22Rv1 (cell line): Measurements from ENCODE around the gene CRK.

Experiments used
- H3K27ac ChIP-seq: fragments of 450-650 bp; 2 replicates; pipeline ENCODE4 v1.5.1; 2017
- CTCF ChIP-seq: fragments of 450-650 bp; IDR thresholded peaks from 2 replicates; pipeline ENCODE4 v1.5.1; 2017; ENCODE audit warnings: mild to moderate bottlenecking
- ZFX ChIP-seq: fragments of 450-650 bp; IDR thresholded peaks from 2 replicates; pipeline ENCODE4 v1.6.1; 2017; ENCODE audit warnings: antibody characterized with exemption, borderline replicate concordance

CRK gene

GRCh38 chr17:1414634-1415033, 41.4 kb downstream of the CRK start:
- TF ChIP-seq CTCF: no peak
- TF ChIP-seq ZFX: no peak
- H3K27ac ChIP-seq: no peak overlapping the region

- TF ChIP-seq CTCF: no peak
- TF ChIP-seq ZFX: no peak
- H3K27ac ChIP-seq: no peak overlapping the region
Measured at GRCh38 chr17:1414001-1414574, 41.9 kb downstream of the CRK start.

GRCh38 chr17:1413281-1413791, 42.7 kb downstream of the CRK start:
- TF ChIP-seq ZFX: no peak
- TF ChIP-seq CTCF: no peak
- H3K27ac ChIP-seq: no peak overlapping the region

DNA sequence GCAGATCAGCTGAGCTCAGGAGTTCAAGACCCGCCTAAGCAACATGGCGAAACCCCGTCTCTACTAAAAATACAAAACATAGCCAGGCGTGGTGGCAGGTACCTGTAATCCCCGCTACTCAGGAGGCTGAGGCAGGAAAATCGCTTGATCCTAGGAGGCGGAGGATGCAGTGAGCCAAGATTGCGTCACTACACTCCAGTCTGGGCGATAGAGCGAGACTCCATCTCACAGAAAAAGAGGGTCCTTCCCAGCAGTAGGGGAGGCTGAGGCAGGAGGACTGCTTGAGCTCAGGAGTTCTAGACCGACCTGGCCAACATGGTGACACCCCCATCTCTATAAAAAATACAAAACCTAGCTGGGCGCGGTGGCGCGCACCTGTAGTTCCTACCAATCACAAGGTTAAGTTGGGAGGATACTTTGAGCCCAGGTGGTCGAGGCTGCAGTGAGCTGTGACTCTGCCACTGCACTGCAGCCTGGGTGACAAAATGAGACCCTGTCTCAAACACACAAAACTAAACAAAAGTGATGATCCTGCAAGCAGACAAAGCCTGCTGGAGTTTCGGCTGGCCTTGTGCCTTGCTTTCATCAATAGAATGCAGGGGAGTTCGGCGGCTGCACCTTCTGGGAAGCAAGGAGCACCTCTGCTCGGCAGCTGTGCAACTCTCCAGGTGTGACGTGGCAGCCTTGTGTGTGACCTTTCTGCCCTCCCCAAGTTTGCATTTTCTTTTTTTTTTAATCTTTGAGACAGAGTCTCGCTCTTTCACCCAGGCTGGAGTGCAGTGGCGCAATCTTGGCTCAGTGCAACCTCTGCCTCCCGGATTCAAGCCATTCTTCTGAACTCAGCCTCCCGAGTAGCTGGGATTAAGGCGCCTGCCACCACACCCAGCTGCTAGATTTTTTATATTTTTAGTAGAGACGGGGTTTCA, 43.6 kb downstream of the CRK start:
- H3K27ac ChIP-seq: no peak overlapping the region
- TF ChIP-seq CTCF (no peak), ZFX (no peak)

GRCh38 chr17:1402262-1402586, 53.8 kb downstream of the CRK start:
- no peak overlapping the region for H3K27ac ChIP-seq
- TF ChIP-seq ZFX (no peak), CTCF (no peak)

GRCh38 chr17:1399679-1400512, 56.1 kb downstream of the CRK start, which contains the start of gene YWHAE:
Gene YWHAE, minus strand, starts transcription at chr17:1400222. Its CDS starts 112 bp downstream, at chr17:1400110.
- H3K27ac ChIP-seq: peak within 1 kb of the TSS; percentile 89
- TF ChIP-seq CTCF (no peak), ZFX (no peak)
